Fibroblast of lung (primary cell): Measurements from ENCODE around the gene PCSK5. TPM values are rescaled to one million over a fixed set of nuclear protein-coding genes. Genes with fewer than 3 reads are reported as not detected.

Experiments used
- DNase-seq, 2 donors: peaks; one replicate each; pipeline versions ENCODE4 v3.0.0 to v3.0.0-alpha.2; 2010; ENCODE audit warnings: low read depth in 2 of 2
- H2AFZ ChIP-seq: 2 replicates; pipeline ENCODE4 v1.5.1; 2012; ENCODE audit warnings: low read length, control low read depth, inconsistent platforms
- H3K27ac ChIP-seq: 2 replicates; pipeline ENCODE4 v1.5.1; 2011; ENCODE audit warnings: low read length, control low read depth; ENCODE audit not compliant: insufficient read depth
- H3K27me3 ChIP-seq: 2 replicates; pipeline ENCODE4 v1.5.1; 2011; ENCODE audit warnings: mild to moderate bottlenecking, low read length; ENCODE audit not compliant: control insufficient read depth, insufficient read depth
- H3K36me3 ChIP-seq: 2 replicates; pipeline ENCODE4 v1.5.1; 2011; ENCODE audit warnings: low read length; ENCODE audit not compliant: control insufficient read depth, insufficient read depth
- H3K4me1 ChIP-seq: 2 replicates; pipeline ENCODE4 v1.5.1; 2011; ENCODE audit warnings: low read length; ENCODE audit not compliant: control insufficient read depth, insufficient read depth; ENCODE audit errors: extremely low read depth
- H3K4me2 ChIP-seq: 2 replicates; pipeline ENCODE4 v1.5.1; 2011; ENCODE audit warnings: low read length, control low read depth; ENCODE audit not compliant: insufficient read depth; ENCODE audit errors: extremely low read depth
- H3K4me3 ChIP-seq, 4 experiments: fragments of 200-600 bp in 1 of 4; sonication (generic) in 1 of 4; replicated peaks in 1 of 4; 2 replicates each; pipeline ENCODE4 v1.5.1; 2011 to 2016; ENCODE audit warnings: low read length in 4 of 4, low read depth in 3 of 4, mild to moderate bottlenecking in 3 of 4, control low read depth in 2 of 4, inconsistent platforms in 1 of 4, mixed read lengths in 1 of 4; ENCODE audit not compliant: insufficient read depth in 1 of 4; ENCODE audit errors: control extremely low read depth in 1 of 4
- H3K79me2 ChIP-seq: 2 replicates; pipeline ENCODE4 v1.5.1; 2012; ENCODE audit warnings: mild to moderate bottlenecking, low read length, inconsistent platforms; ENCODE audit not compliant: control insufficient read depth, insufficient read depth
- H3K9ac ChIP-seq: 2 replicates; pipeline ENCODE4 v1.5.1; 2011; ENCODE audit warnings: mild to moderate bottlenecking, low read length, control low read depth; ENCODE audit not compliant: insufficient read depth
- H3K9me3 ChIP-seq: 2 replicates; pipeline ENCODE4 v1.5.1; 2012; ENCODE audit warnings: low read depth, low read length; ENCODE audit not compliant: control insufficient read depth, insufficient read depth
- H4K20me1 ChIP-seq: 2 replicates; pipeline ENCODE4 v1.5.1; 2011; ENCODE audit warnings: low read length; ENCODE audit not compliant: control insufficient read depth, insufficient read depth; ENCODE audit errors: extremely low read depth
- CTCF ChIP-seq, 2 donors: IDR thresholded peaks in 1 of 2; conservative IDR thresholded peaks in 1 of 2; 1 replicate in 1 of 2; 2 replicates in 1 of 2; pipeline ENCODE4 v1.5.1; 2011 to 2012; ENCODE audit warnings: low read length in 2 of 2, control low read depth in 1 of 2, inconsistent platforms in 1 of 2, low read depth in 1 of 2, mild to moderate bottlenecking in 1 of 2
- EZH2 ChIP-seq: IDR thresholded peaks from 2 replicates; pipeline ENCODE4 v1.5.1; 2012; ENCODE audit warnings: low read length, control low read depth, mild to moderate bottlenecking; ENCODE audit errors: missing control alignments
- polyA plus RNA-seq, 2 donors: library from polyadenylated mRNA; depleted of rRNA in 1 of 2; stranded (reverse) in 1 of 2; unstranded in 1 of 2; fragments of >200 nt; gene quantifications; 2 replicates each; pipeline ENCODE4 v1.2.1, GENCODE V29; 2011 to 2012; ENCODE audit warnings: missing spikeins in 1 of 2
- total RNA-seq: library from RNA; depleted of rRNA; stranded (reverse); fragments of >200 nt; gene quantifications from 2 replicates; pipeline ENCODE4 v1.2.1, GENCODE V29; 2014

The PCSK5 gene
- total and polyA plus RNA-seq, 2 donors (not counting 1 experiment from before 2014, with no cell fraction given) = 3.1 to 4.8 TPM

DNA sequence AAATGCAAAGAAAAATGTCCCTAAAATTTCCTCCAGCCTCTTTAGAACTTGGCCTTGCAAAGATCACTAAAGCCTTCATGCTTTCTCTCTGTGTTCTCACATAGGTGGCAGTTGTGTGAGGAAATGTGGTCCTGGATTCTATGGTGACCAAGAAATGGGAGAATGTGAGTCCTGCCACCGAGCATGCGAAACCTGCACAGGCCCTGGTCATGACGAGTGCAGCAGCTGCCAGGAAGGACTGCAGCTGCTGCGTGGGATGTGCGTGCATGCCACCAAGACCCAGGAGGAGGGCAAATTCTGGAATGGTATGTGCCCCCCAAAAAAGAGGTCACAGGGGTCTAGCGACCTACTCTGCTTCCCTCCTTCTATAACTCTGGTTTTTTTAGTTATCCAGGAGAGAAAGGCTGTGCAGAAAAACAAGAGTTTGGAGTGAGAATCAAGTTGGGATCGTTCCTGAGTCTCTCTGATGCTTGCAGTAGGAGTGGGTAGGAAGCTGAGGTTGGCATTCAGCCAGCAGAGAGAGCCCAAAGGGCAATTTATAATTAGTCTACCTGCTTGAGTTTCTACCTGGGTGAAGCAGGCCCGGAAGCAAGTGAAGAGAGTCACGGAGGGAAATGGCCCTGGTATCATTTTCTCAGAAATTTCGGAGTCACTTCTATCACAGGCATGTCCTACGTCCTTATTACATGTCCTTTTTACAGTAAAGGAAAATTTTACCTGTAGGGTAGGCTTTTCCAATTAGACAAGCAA is 406.3 kb downstream of the PCSK5 start:
- no peaks in the 10 kb centered on the region for H3K9me3 ChIP-seq
- no peaks in the 10 kb centered on the region for H4K20me1 ChIP-seq
- H3K79me2 ChIP-seq = no peaks in the 10 kb centered on the region
- TF ChIP-seq EZH2 (no peak), CTCF (conservative IDR thresholded peaks at IDR 0.05 in 1 of 2, IDR thresholded peaks at IDR 0.05 in 1 of 2; ENCODE audit: low read depth in 1 of 2, low read length in 2 of 2) (no peak)
- H3K27me3 ChIP-seq = no peaks in the 10 kb centered on the region
- no peak overlapping the region for H3K27ac ChIP-seq
- no peaks in the 10 kb centered on the region for H3K4me1 ChIP-seq
- H3K9ac ChIP-seq = no peak overlapping the region
- H2AFZ ChIP-seq = no peak overlapping the region
- no peak for DNase-seq
- no peak overlapping the region for H3K4me2 ChIP-seq
- no peaks in the 10 kb centered on the region for H3K36me3 ChIP-seq
- no peak overlapping the region for H3K4me3 ChIP-seq

DNA sequence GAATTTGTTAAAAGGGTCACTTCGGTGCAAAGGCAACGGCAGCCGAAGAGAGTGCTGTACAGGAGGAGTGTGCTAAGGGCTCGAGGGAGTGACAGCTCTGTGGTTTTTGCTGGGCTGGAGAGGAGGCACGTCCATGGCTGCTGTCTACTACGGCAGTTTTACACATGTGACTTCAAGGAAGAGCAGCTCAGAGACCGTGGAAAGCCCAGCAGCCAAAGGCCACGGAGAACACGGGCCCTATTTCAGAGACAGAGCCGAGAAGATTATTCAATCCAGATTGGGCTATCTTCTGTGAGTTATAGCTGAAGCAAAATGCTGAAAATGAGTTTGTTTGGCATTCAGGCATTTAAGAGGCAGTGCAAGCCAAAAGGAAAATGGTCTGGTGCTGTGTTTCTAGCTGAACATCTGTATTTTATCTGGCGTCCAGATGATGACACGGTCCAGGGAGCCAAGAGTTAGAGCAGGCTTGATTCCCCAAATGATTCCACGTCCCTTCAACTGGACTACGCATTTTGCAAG is 407.3 kb downstream of the PCSK5 start:
- DNase-seq = peak; percentile 33 to 39
- Histone ChIP-seq H3K27me3 (no peaks in the 10 kb centered on the region), H3K4me3 (peak overlapping the region in 3 of 4 experiments; percentile 1 to 30 (median 17)), H3K27ac (no peak overlapping the region), H4K20me1 (no peaks in the 10 kb centered on the region), H3K36me3 (no peaks in the 10 kb centered on the region), H2AFZ (peak overlapping the region; percentile 80), H3K9ac (no peak overlapping the region), H3K79me2 (no peaks in the 10 kb centered on the region), H3K9me3 (no peaks in the 10 kb centered on the region), H3K4me2 (peak overlapping the region; percentile 58), H3K4me1 (no peaks in the 10 kb centered on the region)
- TF ChIP-seq EZH2 = peak; percentile 40
- no peak for TF ChIP-seq CTCF (conservative IDR thresholded peaks at IDR 0.05 in 1 of 2, IDR thresholded peaks at IDR 0.05 in 1 of 2; ENCODE audit: low read depth in 1 of 2, low read length in 2 of 2)

- H3K4me3 ChIP-seq = no peak overlapping the region
- H3K79me2 ChIP-seq = no peaks in the 10 kb centered on the region
- H2AFZ ChIP-seq = no peak overlapping the region
- no peaks in the 10 kb centered on the region for H3K27me3 ChIP-seq
- H3K36me3 ChIP-seq = no peaks in the 10 kb centered on the region
- H3K27ac ChIP-seq = no peak overlapping the region
- H4K20me1 ChIP-seq = no peaks in the 10 kb centered on the region
- H3K4me1 ChIP-seq = no peaks in the 10 kb centered on the region
- TF ChIP-seq EZH2 (no peak), CTCF (conservative IDR thresholded peaks at IDR 0.05 in 1 of 2, IDR thresholded peaks at IDR 0.05 in 1 of 2; ENCODE audit: low read depth in 1 of 2, low read length in 2 of 2) (no peak)
- DNase-seq = peak in 1 of 2 donors; percentile 21
- no peaks in the 10 kb centered on the region for H3K9me3 ChIP-seq
- no peak overlapping the region for H3K4me2 ChIP-seq
- H3K9ac ChIP-seq = no peak overlapping the region
These were observed 408.2 kb downstream of the PCSK5 start for GRCh38 chr9:76298521-76299144.
